ENCODE data around the gene TRABD. TPM values are rescaled to one million over a fixed set of nuclear protein-coding genes. Genes with fewer than 3 reads are reported as not detected.

TRABD gene
- polyA plus RNA-seq, 2 donors = 47.4 to 54.5 TPM

- H3K4me1 ChIP-seq (ENCODE audit: control insufficient read depth in 2 of 2, insufficient read depth in 2 of 2, low read length in 1 of 2) = peaks cover 16 to 44% of the 10 kb centered on the region in 2 donors
- H3K36me3 ChIP-seq (ENCODE audit: control insufficient read depth in 2 of 2, insufficient read depth in 2 of 2, low read length in 1 of 2) = peaks cover 0 to 6% of the 10 kb centered on the region in 2 donors
- no peaks in the 10 kb centered on the region for H3K27me3 ChIP-seq (ENCODE audit: control insufficient read depth in 1 of 2, insufficient read depth in 2 of 2, low read length in 2 of 2)
- H3K4me3 ChIP-seq (ENCODE audit: low read depth in 1 of 2, low read length in 2 of 2) = peak overlapping the region; percentile 64 to 81
- H3K27ac ChIP-seq (ENCODE audit: low read depth in 2 of 2, low read length in 1 of 2) = peak overlapping the region; percentile 6 to 79
- 28% methylated on average over 26 of the region's 26 CpGs for WGBS, 2 donors
- H3K9me3 ChIP-seq (ENCODE audit: control insufficient read depth in 2 of 2, insufficient read depth in 1 of 2, low read depth in 1 of 2, low read length in 1 of 2) = no peaks in the 10 kb centered on the region
Observed at GRCh38 chr22:50186761-50187523, 1.2 kb downstream of the TRABD start.

GRCh38 chr22:50188356-50188755 lies 2.6 kb downstream of the TRABD start:
- 93 to 94% methylated on average over 11 of the region's 11 CpGs for WGBS, 2 donors

GRCh38 chr22:50189184-50189848 lies 3.6 kb downstream of the TRABD start:
- WGBS, 2 donors = 65 to 66% methylated on average over 20 of the region's 20 CpGs
- Histone ChIP-seq H3K9me3 (ENCODE audit: control insufficient read depth in 2 of 2, insufficient read depth in 1 of 2, low read depth in 1 of 2, low read length in 1 of 2) (no peaks in the 10 kb centered on the region), H3K36me3 (ENCODE audit: control insufficient read depth in 2 of 2, insufficient read depth in 2 of 2, low read length in 1 of 2) (peaks cover 0 to 20% of the 10 kb centered on the region in 2 donors), H3K27me3 (ENCODE audit: control insufficient read depth in 1 of 2, insufficient read depth in 2 of 2, low read length in 2 of 2) (no peaks in the 10 kb centered on the region), H3K4me1 (ENCODE audit: control insufficient read depth in 2 of 2, insufficient read depth in 2 of 2, low read length in 1 of 2) (peaks cover 6 to 38% of the 10 kb centered on the region in 2 donors), H3K4me3 (ENCODE audit: low read depth in 1 of 2, low read length in 2 of 2) (no peak overlapping the region), H3K27ac (ENCODE audit: low read depth in 2 of 2, low read length in 1 of 2) (peak overlapping the region; percentile 94)

More at GRCh38 chr22:50188356-50188755, 2.6 kb downstream of the TRABD start:
- Histone ChIP-seq H3K9me3 (ENCODE audit: control insufficient read depth in 2 of 2, insufficient read depth in 1 of 2, low read depth in 1 of 2, low read length in 1 of 2) (no peaks in the 10 kb centered on the region), H3K27me3 (ENCODE audit: control insufficient read depth in 1 of 2, insufficient read depth in 2 of 2, low read length in 2 of 2) (no peaks in the 10 kb centered on the region), H3K36me3 (ENCODE audit: control insufficient read depth in 2 of 2, insufficient read depth in 2 of 2, low read length in 1 of 2) (peaks cover 0 to 11% of the 10 kb centered on the region in 2 donors), H3K4me1 (ENCODE audit: control insufficient read depth in 2 of 2, insufficient read depth in 2 of 2, low read length in 1 of 2) (peaks cover 13 to 48% of the 10 kb centered on the region in 2 donors), H3K27ac (ENCODE audit: low read depth in 2 of 2, low read length in 1 of 2) (no peak overlapping the region), H3K4me3 (ENCODE audit: low read depth in 1 of 2, low read length in 2 of 2) (no peak overlapping the region)

DNA sequence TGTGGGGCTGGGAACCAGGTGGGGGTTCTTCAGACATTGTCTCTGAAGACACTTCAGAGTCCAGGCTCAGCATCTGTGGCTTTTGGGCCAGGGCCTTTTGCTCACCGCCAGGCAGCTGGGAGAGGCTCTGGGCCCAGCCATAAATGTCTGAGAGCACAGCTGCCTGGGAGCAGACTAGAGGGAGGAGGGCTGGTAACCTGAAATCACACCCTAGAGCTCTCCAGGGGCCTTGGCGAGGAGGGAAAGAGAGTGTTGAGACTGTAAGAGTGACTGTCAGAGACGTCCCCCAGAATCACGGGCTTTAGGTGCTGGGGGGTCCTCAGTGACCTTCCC lies 4.1 kb downstream of the TRABD start:
- peaks cover 0 to 25% of the 10 kb centered on the region in 2 donors for H3K36me3 ChIP-seq (ENCODE audit: control insufficient read depth in 2 of 2, insufficient read depth in 2 of 2, low read length in 1 of 2)
- peaks cover 6 to 35% of the 10 kb centered on the region in 2 donors for H3K4me1 ChIP-seq (ENCODE audit: control insufficient read depth in 2 of 2, insufficient read depth in 2 of 2, low read length in 1 of 2)
- H3K27ac ChIP-seq (ENCODE audit: low read depth in 2 of 2, low read length in 1 of 2) = peak overlapping the region; percentile 94
- H3K9me3 ChIP-seq (ENCODE audit: control insufficient read depth in 2 of 2, insufficient read depth in 1 of 2, low read depth in 1 of 2, low read length in 1 of 2) = no peaks in the 10 kb centered on the region
- no peaks in the 10 kb centered on the region for H3K27me3 ChIP-seq (ENCODE audit: control insufficient read depth in 1 of 2, insufficient read depth in 2 of 2, low read length in 2 of 2)
- peak overlapping the region in 1 of 2 donors; percentile 28 for H3K4me3 ChIP-seq (ENCODE audit: low read depth in 1 of 2, low read length in 2 of 2)
- 12 to 14% methylated on average over 4 of the region's 4 CpGs for WGBS, 2 donors

GRCh38 chr22:50190182-50190940 lies 4.6 kb downstream of the TRABD start:
- no peaks in the 10 kb centered on the region for H3K27me3 ChIP-seq (ENCODE audit: control insufficient read depth in 1 of 2, insufficient read depth in 2 of 2, low read length in 2 of 2)
- H3K4me1 ChIP-seq (ENCODE audit: control insufficient read depth in 2 of 2, insufficient read depth in 2 of 2, low read length in 1 of 2) = peaks cover 8 to 35% of the 10 kb centered on the region in 2 donors
- peak overlapping the region; percentile 94 for H3K27ac ChIP-seq (ENCODE audit: low read depth in 2 of 2, low read length in 1 of 2)
- WGBS, 2 donors = 5 to 7% methylated on average over 43 of the region's 43 CpGs
- H3K36me3 ChIP-seq (ENCODE audit: control insufficient read depth in 2 of 2, insufficient read depth in 2 of 2, low read length in 1 of 2) = peaks cover 0 to 29% of the 10 kb centered on the region in 2 donors
- no peaks in the 10 kb centered on the region for H3K9me3 ChIP-seq (ENCODE audit: control insufficient read depth in 2 of 2, insufficient read depth in 1 of 2, low read depth in 1 of 2, low read length in 1 of 2)
- peak overlapping the region; percentile 28 to 40 for H3K4me3 ChIP-seq (ENCODE audit: low read depth in 1 of 2, low read length in 2 of 2)

GRCh38 chr22:50190941-50191741 lies 5.4 kb downstream of the TRABD start:
- Histone ChIP-seq H3K4me1 (ENCODE audit: control insufficient read depth in 2 of 2, insufficient read depth in 2 of 2, low read length in 1 of 2) (peaks cover 8 to 35% of the 10 kb centered on the region in 2 donors), H3K27me3 (ENCODE audit: control insufficient read depth in 1 of 2, insufficient read depth in 2 of 2, low read length in 2 of 2) (no peaks in the 10 kb centered on the region), H3K9me3 (ENCODE audit: control insufficient read depth in 2 of 2, insufficient read depth in 1 of 2, low read depth in 1 of 2, low read length in 1 of 2) (no peaks in the 10 kb centered on the region), H3K36me3 (ENCODE audit: control insufficient read depth in 2 of 2, insufficient read depth in 2 of 2, low read length in 1 of 2) (peaks cover 0 to 34% of the 10 kb centered on the region in 2 donors), H3K27ac (ENCODE audit: low read depth in 2 of 2, low read length in 1 of 2) (peak overlapping the region; percentile 94), H3K4me3 (ENCODE audit: low read depth in 1 of 2, low read length in 2 of 2) (peak overlapping the region; percentile 28 to 40)
- WGBS, 2 donors = 47 to 48% methylated on average over 18 of the region's 18 CpGs

DNA sequence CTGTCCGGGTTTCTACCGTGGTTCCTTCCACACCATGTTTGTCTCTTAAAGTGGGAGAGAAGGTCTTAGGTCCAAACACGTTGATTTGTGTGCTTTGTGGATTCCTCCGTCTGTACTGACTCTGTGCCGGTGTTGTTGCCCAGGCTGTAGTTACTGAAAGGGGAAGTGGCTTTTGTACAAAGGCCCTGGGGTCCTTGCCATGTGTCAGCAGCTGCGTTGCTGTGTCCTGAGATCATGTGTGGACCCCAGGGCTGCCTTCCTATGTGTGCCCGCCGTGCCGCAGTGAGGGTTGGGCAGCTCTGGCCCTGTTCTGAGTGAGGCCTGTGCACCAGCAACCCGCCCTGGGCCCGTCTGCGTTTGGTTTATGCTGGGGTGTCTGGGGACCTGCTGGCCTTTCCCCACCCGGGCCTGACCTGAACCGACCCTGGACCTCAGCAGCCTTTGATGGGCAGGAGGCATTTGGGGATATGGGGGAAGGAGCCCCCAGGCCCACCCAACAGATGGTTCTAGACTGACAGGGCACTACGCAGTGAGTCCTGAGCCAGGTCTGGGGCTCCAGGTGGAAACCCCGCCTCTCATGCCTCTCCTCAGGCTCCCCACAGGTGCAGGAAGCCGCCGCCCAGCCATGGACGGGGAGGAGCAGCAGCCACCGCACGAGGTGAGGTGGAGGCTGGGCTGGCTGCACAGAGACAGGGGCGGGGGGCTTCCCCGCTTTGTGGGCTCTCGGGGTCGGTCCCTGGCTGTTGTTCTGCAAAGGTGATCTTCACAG lies 6.9 kb downstream of the TRABD start:
- Histone ChIP-seq H3K9me3 (ENCODE audit: control insufficient read depth in 2 of 2, insufficient read depth in 1 of 2, low read depth in 1 of 2, low read length in 1 of 2) (peaks cover 0 to under 1% of the 10 kb centered on the region in 2 donors), H3K4me1 (ENCODE audit: control insufficient read depth in 2 of 2, insufficient read depth in 2 of 2, low read length in 1 of 2) (peaks cover 5 to 27% of the 10 kb centered on the region in 2 donors), H3K36me3 (ENCODE audit: control insufficient read depth in 2 of 2, insufficient read depth in 2 of 2, low read length in 1 of 2) (peaks cover 0 to 44% of the 10 kb centered on the region in 2 donors), H3K27me3 (ENCODE audit: control insufficient read depth in 1 of 2, insufficient read depth in 2 of 2, low read length in 2 of 2) (no peaks in the 10 kb centered on the region), H3K27ac (ENCODE audit: low read depth in 2 of 2, low read length in 1 of 2) (peak overlapping the region; percentile 27 to 38), H3K4me3 (ENCODE audit: low read depth in 1 of 2, low read length in 2 of 2) (no peak overlapping the region)
- WGBS, 2 donors = 59 to 68% methylated on average over 22 to 25 of the region's 25 CpGs

- no peaks in the 10 kb centered on the region for H3K27me3 ChIP-seq (ENCODE audit: control insufficient read depth in 1 of 2, insufficient read depth in 2 of 2, low read length in 2 of 2)
- 83 to 88% methylated on average over 5 to 8 of the region's 8 CpGs for WGBS, 2 donors
- peaks cover 0 to 49% of the 10 kb centered on the region in 2 donors for H3K36me3 ChIP-seq (ENCODE audit: control insufficient read depth in 2 of 2, insufficient read depth in 2 of 2, low read length in 1 of 2)
- H3K4me3 ChIP-seq (ENCODE audit: low read depth in 1 of 2, low read length in 2 of 2) = no peak overlapping the region
- H3K4me1 ChIP-seq (ENCODE audit: control insufficient read depth in 2 of 2, insufficient read depth in 2 of 2, low read length in 1 of 2) = peaks cover 5 to 27% of the 10 kb centered on the region in 2 donors
- no peak overlapping the region for H3K27ac ChIP-seq (ENCODE audit: low read depth in 2 of 2, low read length in 1 of 2)
- H3K9me3 ChIP-seq (ENCODE audit: control insufficient read depth in 2 of 2, insufficient read depth in 1 of 2, low read depth in 1 of 2, low read length in 1 of 2) = peaks cover 0 to 2% of the 10 kb centered on the region in 2 donors
Observed at GRCh38 chr22:50193621-50194020, 7.9 kb downstream of the TRABD start.

All from esophagus (tissue), 2 donors.